CD14-positive monocyte (primary cell): ENCODE measurements around the gene CSPG5. TPM values are rescaled to one million over a fixed set of nuclear protein-coding genes. Genes with fewer than 3 reads are reported as not detected.

Source experiments
- DNase-seq, 3 donors: peaks; one replicate each; pipeline ENCODE4 v3.0.0-alpha.2; 2011 to 2022
- H2AFZ ChIP-seq: 2 replicates; pipeline ENCODE4 v1.6.0; 2012; ENCODE audit warnings: mild to moderate bottlenecking, low read depth, low read length, inconsistent platforms; ENCODE audit not compliant: insufficient read depth, poor library complexity, severe bottlenecking
- H3K27ac ChIP-seq, 2 donors: 1 replicate in 1 of 2; 2 replicates in 1 of 2; pipeline ENCODE4 v1.5.1; 2012 to 2013; ENCODE audit warnings: low read length in 2 of 2, control low read depth in 1 of 2, inconsistent platforms in 1 of 2, low read depth in 1 of 2, mild to moderate bottlenecking in 1 of 2
- H3K27me3 ChIP-seq, 2 donors: one replicate each; pipeline versions ENCODE4 v1.6.0 to v1.6.1; 2011 to 2013; ENCODE audit warnings: low read length in 2 of 2; ENCODE audit not compliant: control insufficient read depth in 2 of 2, insufficient read depth in 2 of 2
- H3K36me3 ChIP-seq, 2 donors: replicated peaks in 1 of 2; 1 replicate in 1 of 2; 2 replicates in 1 of 2; pipeline versions ENCODE4 v1.5.1 to v1.6.1; 2012 to 2013; ENCODE audit warnings: low read length in 2 of 2, control low read depth in 1 of 2, inconsistent platforms in 1 of 2, mild to moderate bottlenecking in 1 of 2; ENCODE audit not compliant: insufficient read depth in 2 of 2, control insufficient read depth in 1 of 2
- H3K4me1 ChIP-seq, 2 donors: 1 replicate in 1 of 2; 2 replicates in 1 of 2; pipeline versions ENCODE4 v1.5.1 to v1.6.1; 2012 to 2013; ENCODE audit warnings: low read length in 2 of 2, control low read depth in 1 of 2, inconsistent platforms in 1 of 2, mild to moderate bottlenecking in 1 of 2, moderate library complexity in 1 of 2; ENCODE audit not compliant: insufficient read depth in 2 of 2, control insufficient read depth in 1 of 2
- H3K4me2 ChIP-seq: replicated peaks from 2 replicates; pipeline ENCODE3; 2012; ENCODE audit warnings: low read length, moderate library complexity, mild to moderate bottlenecking; ENCODE audit not compliant: poor library complexity, severe bottlenecking; ENCODE audit errors: extremely low read depth
- H3K4me3 ChIP-seq, 3 experiments: fragments of 200-600 bp in 1 of 3; sonication (generic) in 1 of 3; replicated peaks in 1 of 3; 1 replicate in 2 of 3; 2 replicates in 1 of 3; pipeline ENCODE4 v1.5.1; 2011 to 2013; ENCODE audit warnings: low read length in 3 of 3, mild to moderate bottlenecking in 3 of 3, control low read depth in 2 of 3, low read depth in 2 of 3, inconsistent platforms in 1 of 3, moderate library complexity in 1 of 3
- H3K79me2 ChIP-seq: 2 replicates; pipeline ENCODE4 v1.6.0; 2012; ENCODE audit warnings: mild to moderate bottlenecking, control low read depth, inconsistent platforms, low read length, moderate library complexity; ENCODE audit not compliant: insufficient read depth
- H3K9ac ChIP-seq: 2 replicates; pipeline ENCODE4 v1.6.0; 2017; ENCODE audit warnings: low read length, mild to moderate bottlenecking; ENCODE audit not compliant: insufficient read depth, poor library complexity, severe bottlenecking
- H3K9me3 ChIP-seq, 2 donors: replicated peaks in 1 of 2; 1 replicate in 1 of 2; 2 replicates in 1 of 2; pipeline versions ENCODE4 v1.5.1 to v1.6.1; 2012 to 2013; ENCODE audit warnings: low read length in 2 of 2, control low read depth in 1 of 2; ENCODE audit not compliant: control insufficient read depth in 1 of 2, insufficient read depth in 1 of 2
- H4K20me1 ChIP-seq: 2 replicates; pipeline ENCODE4 v1.6.0; 2012; ENCODE audit warnings: mild to moderate bottlenecking, low read length, control low read depth, moderate library complexity; ENCODE audit not compliant: insufficient read depth
- H3K27ac Mint-ChIP-seq, 7 donors: one replicate each; pipeline ENCODE4 v1.8.0; 2020; ENCODE audit warnings: mild to moderate bottlenecking in 7 of 7, mixed read lengths in 7 of 7, moderate library complexity in 6 of 7, inconsistent platforms in 2 of 7
- H3K27me3 Mint-ChIP-seq, 3 donors: one replicate each; pipeline ENCODE4 v1.8.0; 2021 to 2022; ENCODE audit warnings: low read depth in 3 of 3, mild to moderate bottlenecking in 3 of 3, mixed read lengths in 3 of 3, moderate library complexity in 3 of 3, inconsistent platforms in 1 of 3
- H3K36me3 Mint-ChIP-seq, 2 donors: one replicate each; pipeline ENCODE4 v1.8.0; 2020; ENCODE audit warnings: mixed read lengths in 2 of 2, inconsistent platforms in 1 of 2, mild to moderate bottlenecking in 1 of 2
- H3K4me1 Mint-ChIP-seq: one replicate; pipeline ENCODE4 v1.8.0; 2020; ENCODE audit warnings: mild to moderate bottlenecking, mixed read lengths
- H3K4me3 Mint-ChIP-seq, 2 donors: one replicate each; pipeline ENCODE4 v1.8.0; 2020; ENCODE audit warnings: mild to moderate bottlenecking in 2 of 2, mixed read lengths in 2 of 2, moderate library complexity in 1 of 2
- H3K9me3 Mint-ChIP-seq, 7 donors: one replicate each; pipeline ENCODE4 v1.8.0; 2020 to 2022; ENCODE audit warnings: mixed read lengths in 7 of 7, mild to moderate bottlenecking in 6 of 7, moderate library complexity in 6 of 7, inconsistent platforms in 2 of 7
- CTCF ChIP-seq: fragments of 200-600 bp; IDR thresholded peaks from one replicate; pipeline ENCODE4 v1.8.0; 2022; ENCODE audit warnings: antibody characterized with exemption, mild to moderate bottlenecking
- WGBS: methylation state at CpG from one replicate; pipeline ENCODE4 v1.1.5; 2013; ENCODE audit warnings: missing lambda C conversion rate; ENCODE audit not compliant: insufficient coverage; 5-methylcytosine and 5-hydroxymethylcytosine counted together
- intact Hi-C, 2 donors: fragments of 100-400 bp; cut with micrococcal nuclease; formaldehyde crosslinking; loops; one replicate each; pipeline versions ENCODE4 v1.15.0 to v1.15.1; 2023
- polyA plus RNA-seq, 3 donors: library from polyadenylated mRNA; depleted of rRNA in 1 of 3; unstranded in 2 of 3; stranded (reverse) in 1 of 3; fragments of 300-500 nt in 2 of 3; fragments of >200 nt in 1 of 3; fragmentation: Illumina TruSeq in 2 of 3; gene quantifications; 1 replicate in 2 of 3; 2 replicates in 1 of 3; pipeline ENCODE4 v1.2.3, GENCODE V29; 2012 to 2021

The CSPG5 gene
- polyA plus RNA-seq, 3 donors: not detected

- Mint-ChIP-seq H3K4me3 (no peak overlapping the region), H3K27me3 (peaks cover 0 to 2% (median 2%) of the 10 kb centered on the region in 3 donors), H3K4me1 (peaks cover 22% of the 10 kb centered on the region), H3K27ac (no peak overlapping the region), H3K9me3 (peaks cover 0 to 2% (median 0%) of the 10 kb centered on the region in 7 donors), H3K36me3 (peaks cover 3 to 5% of the 10 kb centered on the region in 2 donors)
- Histone ChIP-seq H3K4me1 (peaks cover 8 to 10% of the 10 kb centered on the region in 2 donors), H3K27me3 (no peaks in the 10 kb centered on the region), H4K20me1 (no peaks in the 10 kb centered on the region), H2AFZ (peak overlapping the region; percentile 37), H3K4me2 (no peak overlapping the region), H3K4me3 (no peak overlapping the region), H3K79me2 (peaks cover 28% of the 10 kb centered on the region), H3K36me3 (peaks cover 6 to 9% of the 10 kb centered on the region in 2 donors), H3K27ac (no peak overlapping the region), H3K9me3 (no peaks in the 10 kb centered on the region), H3K9ac (no peak overlapping the region)
- DNase-seq: no peak
- WGBS: 100% methylated on average over 4 of the region's 5 CpGs
- no peak for TF ChIP-seq CTCF
- intact Hi-C loops: no loop called here
Measured at GRCh38 chr3:47515100-47515499, 63.6 kb downstream of the CSPG5 start.

- Mint-ChIP-seq H3K36me3 (peaks cover 14 to 23% of the 10 kb centered on the region in 2 donors), H3K27ac (peak within 1 kb of the TSS; percentile 90 to 98 (median 96)), H3K27me3 (peaks cover 0 to 2% (median 2%) of the 10 kb centered on the region in 3 donors), H3K4me3 (peak within 1 kb of the TSS; percentile 94 to 96), H3K9me3 (peaks cover 0 to 2% (median 0%) of the 10 kb centered on the region in 7 donors), H3K4me1 (peaks cover 22% of the 10 kb centered on the region)
- Histone ChIP-seq H3K9me3 (no peaks in the 10 kb centered on the region), H3K4me1 (peaks cover 8 to 10% of the 10 kb centered on the region in 2 donors), H3K36me3 (peaks cover 11 to 27% of the 10 kb centered on the region in 2 donors), H3K4me2 (peak within 1 kb of the TSS; percentile 79), H4K20me1 (no peaks in the 10 kb centered on the region), H3K9ac (peak within 1 kb of the TSS; percentile 62), H3K4me3 (peak within 1 kb of the TSS; percentile 86 to 93 (median 92)), H3K27ac (peak within 1 kb of the TSS; percentile 83 to 89), H2AFZ (peak within 1 kb of the TSS; percentile 91), H3K27me3 (no peaks in the 10 kb centered on the region), H3K79me2 (peaks cover 28% of the 10 kb centered on the region)
- DNase-seq: peak; percentile 94 to 97 (median 94)
- intact Hi-C loops: loop anchor here (5.0 kb wide), 3 partner anchors 36 to 289 kb away; partner anchors contain the start of genes SCAP (in 2 of the 2) and DHX30 (in 1 of the 2)
- TF ChIP-seq CTCF: peak; percentile 55
- under 1% methylated on average over 66 of the region's 71 CpGs for WGBS
Measured at GRCh38 chr3:47513125-47513929, 65.3 kb downstream of the CSPG5 start, which contains the start of gene ELP6. Gene ELP6, minus strand, starts transcription at chr3:47513712. Its CDS starts 122 bp downstream, at chr3:47513590.
